CD14-positive monocyte (primary cell): ENCODE measurements around the gene CAMKV. TPM values are rescaled to one million over a fixed set of nuclear protein-coding genes. Genes with fewer than 3 reads are reported as not detected.
"Not testable (repeated sequence)": the region's sequence is repeated elsewhere in the genome, so short reads cannot be mapped to it uniquely, and the experiment has no call there.

Experiments
- DNase-seq, 3 donors: peaks; one replicate each; pipeline ENCODE4 v3.0.0-alpha.2; 2011 to 2022
- H2AFZ ChIP-seq: 2 replicates; pipeline ENCODE4 v1.6.0; 2012; ENCODE audit warnings: mild to moderate bottlenecking, low read depth, low read length, inconsistent platforms; ENCODE audit not compliant: insufficient read depth, poor library complexity, severe bottlenecking
- H3K27ac ChIP-seq, 2 donors: 1 replicate in 1 of 2; 2 replicates in 1 of 2; pipeline ENCODE4 v1.5.1; 2012 to 2013; ENCODE audit warnings: low read length in 2 of 2, control low read depth in 1 of 2, inconsistent platforms in 1 of 2, low read depth in 1 of 2, mild to moderate bottlenecking in 1 of 2
- H3K27me3 ChIP-seq, 2 donors: one replicate each; pipeline versions ENCODE4 v1.6.0 to v1.6.1; 2011 to 2013; ENCODE audit warnings: low read length in 2 of 2; ENCODE audit not compliant: control insufficient read depth in 2 of 2, insufficient read depth in 2 of 2
- H3K36me3 ChIP-seq, 2 donors: replicated peaks in 1 of 2; 1 replicate in 1 of 2; 2 replicates in 1 of 2; pipeline versions ENCODE4 v1.5.1 to v1.6.1; 2012 to 2013; ENCODE audit warnings: low read length in 2 of 2, control low read depth in 1 of 2, inconsistent platforms in 1 of 2, mild to moderate bottlenecking in 1 of 2; ENCODE audit not compliant: insufficient read depth in 2 of 2, control insufficient read depth in 1 of 2
- H3K4me1 ChIP-seq, 2 donors: 1 replicate in 1 of 2; 2 replicates in 1 of 2; pipeline versions ENCODE4 v1.5.1 to v1.6.1; 2012 to 2013; ENCODE audit warnings: low read length in 2 of 2, control low read depth in 1 of 2, inconsistent platforms in 1 of 2, mild to moderate bottlenecking in 1 of 2, moderate library complexity in 1 of 2; ENCODE audit not compliant: insufficient read depth in 2 of 2, control insufficient read depth in 1 of 2
- H3K4me2 ChIP-seq: replicated peaks from 2 replicates; pipeline ENCODE3; 2012; ENCODE audit warnings: low read length, moderate library complexity, mild to moderate bottlenecking; ENCODE audit not compliant: poor library complexity, severe bottlenecking; ENCODE audit errors: extremely low read depth
- H3K4me3 ChIP-seq, 3 experiments: fragments of 200-600 bp in 1 of 3; sonication (generic) in 1 of 3; replicated peaks in 1 of 3; 1 replicate in 2 of 3; 2 replicates in 1 of 3; pipeline ENCODE4 v1.5.1; 2011 to 2013; ENCODE audit warnings: low read length in 3 of 3, mild to moderate bottlenecking in 3 of 3, control low read depth in 2 of 3, low read depth in 2 of 3, inconsistent platforms in 1 of 3, moderate library complexity in 1 of 3
- H3K79me2 ChIP-seq: 2 replicates; pipeline ENCODE4 v1.6.0; 2012; ENCODE audit warnings: mild to moderate bottlenecking, control low read depth, inconsistent platforms, low read length, moderate library complexity; ENCODE audit not compliant: insufficient read depth
- H3K9ac ChIP-seq: 2 replicates; pipeline ENCODE4 v1.6.0; 2017; ENCODE audit warnings: low read length, mild to moderate bottlenecking; ENCODE audit not compliant: insufficient read depth, poor library complexity, severe bottlenecking
- H3K9me3 ChIP-seq, 2 donors: replicated peaks in 1 of 2; 1 replicate in 1 of 2; 2 replicates in 1 of 2; pipeline versions ENCODE4 v1.5.1 to v1.6.1; 2012 to 2013; ENCODE audit warnings: low read length in 2 of 2, control low read depth in 1 of 2; ENCODE audit not compliant: control insufficient read depth in 1 of 2, insufficient read depth in 1 of 2
- H4K20me1 ChIP-seq: 2 replicates; pipeline ENCODE4 v1.6.0; 2012; ENCODE audit warnings: mild to moderate bottlenecking, low read length, control low read depth, moderate library complexity; ENCODE audit not compliant: insufficient read depth
- H3K27ac Mint-ChIP-seq, 7 donors: one replicate each; pipeline ENCODE4 v1.8.0; 2020; ENCODE audit warnings: mild to moderate bottlenecking in 7 of 7, mixed read lengths in 7 of 7, moderate library complexity in 6 of 7, inconsistent platforms in 2 of 7
- H3K27me3 Mint-ChIP-seq, 3 donors: one replicate each; pipeline ENCODE4 v1.8.0; 2021 to 2022; ENCODE audit warnings: low read depth in 3 of 3, mild to moderate bottlenecking in 3 of 3, mixed read lengths in 3 of 3, moderate library complexity in 3 of 3, inconsistent platforms in 1 of 3
- H3K36me3 Mint-ChIP-seq, 2 donors: one replicate each; pipeline ENCODE4 v1.8.0; 2020; ENCODE audit warnings: mixed read lengths in 2 of 2, inconsistent platforms in 1 of 2, mild to moderate bottlenecking in 1 of 2
- H3K4me1 Mint-ChIP-seq: one replicate; pipeline ENCODE4 v1.8.0; 2020; ENCODE audit warnings: mild to moderate bottlenecking, mixed read lengths
- H3K4me3 Mint-ChIP-seq, 2 donors: one replicate each; pipeline ENCODE4 v1.8.0; 2020; ENCODE audit warnings: mild to moderate bottlenecking in 2 of 2, mixed read lengths in 2 of 2, moderate library complexity in 1 of 2
- H3K9me3 Mint-ChIP-seq, 7 donors: one replicate each; pipeline ENCODE4 v1.8.0; 2020 to 2022; ENCODE audit warnings: mixed read lengths in 7 of 7, mild to moderate bottlenecking in 6 of 7, moderate library complexity in 6 of 7, inconsistent platforms in 2 of 7
- WGBS: methylation state at CpG from one replicate; pipeline ENCODE4 v1.1.5; 2013; ENCODE audit warnings: missing lambda C conversion rate; ENCODE audit not compliant: insufficient coverage; 5-methylcytosine and 5-hydroxymethylcytosine counted together
- intact Hi-C, 2 donors: fragments of 100-400 bp; cut with micrococcal nuclease; formaldehyde crosslinking; loops; one replicate each; pipeline versions ENCODE4 v1.15.0 to v1.15.1; 2023
- polyA plus RNA-seq, 3 donors: library from polyadenylated mRNA; depleted of rRNA in 1 of 3; unstranded in 2 of 3; stranded (reverse) in 1 of 3; fragments of 300-500 nt in 2 of 3; fragments of >200 nt in 1 of 3; fragmentation: Illumina TruSeq in 2 of 3; gene quantifications; 1 replicate in 2 of 3; 2 replicates in 1 of 3; pipeline ENCODE4 v1.2.3, GENCODE V29; 2012 to 2021
- TF ChIP-seq, protein P1 (sequence below): fragments of 200-600 bp; IDR thresholded peaks from one replicate; pipeline ENCODE4 v1.8.0; 2022; ENCODE audit warnings: antibody characterized with exemption, mild to moderate bottlenecking

Gene CAMKV
- polyA plus RNA-seq, 3 donors, result 0.03 to 0.10 TPM; not detected in 1

DNA sequence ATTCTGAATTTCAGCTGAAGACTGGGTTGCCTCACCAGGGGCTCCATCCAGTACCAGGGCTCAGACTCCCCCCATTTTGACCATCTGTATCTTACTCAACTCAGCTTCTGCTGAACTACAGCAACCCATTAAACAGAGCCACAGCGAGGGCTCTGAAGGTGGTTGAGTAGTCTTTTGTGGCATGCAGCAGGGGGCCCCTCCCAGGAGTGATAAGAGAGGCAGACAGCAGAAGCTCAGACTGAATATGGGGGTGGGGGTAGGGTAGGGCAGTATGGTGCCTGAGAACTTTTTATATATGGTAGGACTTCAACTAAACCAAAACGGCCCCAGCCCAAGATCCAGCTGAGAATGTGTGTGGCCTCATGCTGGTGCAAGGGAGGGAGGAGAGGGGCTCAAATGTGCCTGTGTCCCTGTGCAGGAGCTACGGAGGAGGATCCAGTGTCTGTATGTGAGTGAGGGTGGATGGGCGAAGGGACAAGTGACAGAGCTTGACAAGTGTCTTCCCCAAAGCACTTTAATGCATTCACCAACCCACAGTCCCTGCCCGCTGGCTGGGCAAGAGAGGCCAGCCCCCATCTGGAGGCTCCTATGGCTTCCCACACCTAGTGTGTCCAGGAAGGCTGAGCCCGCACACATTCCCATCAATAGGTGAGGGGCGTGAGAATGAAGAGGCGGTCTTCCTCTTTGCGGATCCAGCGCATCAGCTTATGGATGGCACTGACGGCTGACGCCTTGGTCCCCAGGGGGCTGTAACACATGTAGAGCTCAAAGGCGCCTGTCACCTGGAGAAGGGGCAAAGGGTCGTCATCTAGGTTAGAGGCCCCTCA is 38.9 kb upstream of the CAMKV start:
- Mint-ChIP-seq H3K9me3 (no peaks in the 10 kb centered on the region), H3K27ac (peak overlapping the region in 1 of 7 donors; percentile 33), H3K36me3 (peaks cover 31 to 36% of the 10 kb centered on the region in 2 donors), H3K4me3 (no peak overlapping the region), H3K4me1 (peaks cover 17% of the 10 kb centered on the region), H3K27me3 (peaks cover 0 to 4% (median 0%) of the 10 kb centered on the region in 3 donors)
- no peak overlapping the region for H2AFZ ChIP-seq
- no peak overlapping the region for H3K4me3 ChIP-seq
- H3K27ac ChIP-seq, result no peak overlapping the region
- H3K9ac ChIP-seq, result no peak overlapping the region
- intact Hi-C loops, result no loop called here
- no peaks in the 10 kb centered on the region for H4K20me1 ChIP-seq
- no peaks in the 10 kb centered on the region for H3K79me2 ChIP-seq
- H3K4me2 ChIP-seq, result no peak overlapping the region
- peaks cover 14 to 39% of the 10 kb centered on the region in 2 donors for H3K36me3 ChIP-seq
- H3K27me3 ChIP-seq, result no peaks in the 10 kb centered on the region
- H3K4me1 ChIP-seq, result peaks cover 17 to 21% of the 10 kb centered on the region in 2 donors
- 95% methylated on average over 7 of the region's 14 CpGs for WGBS
- TF ChIP-seq, protein P1, sequence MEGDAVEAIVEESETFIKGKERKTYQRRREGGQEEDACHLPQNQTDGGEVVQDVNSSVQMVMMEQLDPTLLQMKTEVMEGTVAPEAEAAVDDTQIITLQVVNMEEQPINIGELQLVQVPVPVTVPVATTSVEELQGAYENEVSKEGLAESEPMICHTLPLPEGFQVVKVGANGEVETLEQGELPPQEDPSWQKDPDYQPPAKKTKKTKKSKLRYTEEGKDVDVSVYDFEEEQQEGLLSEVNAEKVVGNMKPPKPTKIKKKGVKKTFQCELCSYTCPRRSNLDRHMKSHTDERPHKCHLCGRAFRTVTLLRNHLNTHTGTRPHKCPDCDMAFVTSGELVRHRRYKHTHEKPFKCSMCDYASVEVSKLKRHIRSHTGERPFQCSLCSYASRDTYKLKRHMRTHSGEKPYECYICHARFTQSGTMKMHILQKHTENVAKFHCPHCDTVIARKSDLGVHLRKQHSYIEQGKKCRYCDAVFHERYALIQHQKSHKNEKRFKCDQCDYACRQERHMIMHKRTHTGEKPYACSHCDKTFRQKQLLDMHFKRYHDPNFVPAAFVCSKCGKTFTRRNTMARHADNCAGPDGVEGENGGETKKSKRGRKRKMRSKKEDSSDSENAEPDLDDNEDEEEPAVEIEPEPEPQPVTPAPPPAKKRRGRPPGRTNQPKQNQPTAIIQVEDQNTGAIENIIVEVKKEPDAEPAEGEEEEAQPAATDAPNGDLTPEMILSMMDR, result no peak
- no peak for DNase-seq
- no peaks in the 10 kb centered on the region for H3K9me3 ChIP-seq

DNA sequence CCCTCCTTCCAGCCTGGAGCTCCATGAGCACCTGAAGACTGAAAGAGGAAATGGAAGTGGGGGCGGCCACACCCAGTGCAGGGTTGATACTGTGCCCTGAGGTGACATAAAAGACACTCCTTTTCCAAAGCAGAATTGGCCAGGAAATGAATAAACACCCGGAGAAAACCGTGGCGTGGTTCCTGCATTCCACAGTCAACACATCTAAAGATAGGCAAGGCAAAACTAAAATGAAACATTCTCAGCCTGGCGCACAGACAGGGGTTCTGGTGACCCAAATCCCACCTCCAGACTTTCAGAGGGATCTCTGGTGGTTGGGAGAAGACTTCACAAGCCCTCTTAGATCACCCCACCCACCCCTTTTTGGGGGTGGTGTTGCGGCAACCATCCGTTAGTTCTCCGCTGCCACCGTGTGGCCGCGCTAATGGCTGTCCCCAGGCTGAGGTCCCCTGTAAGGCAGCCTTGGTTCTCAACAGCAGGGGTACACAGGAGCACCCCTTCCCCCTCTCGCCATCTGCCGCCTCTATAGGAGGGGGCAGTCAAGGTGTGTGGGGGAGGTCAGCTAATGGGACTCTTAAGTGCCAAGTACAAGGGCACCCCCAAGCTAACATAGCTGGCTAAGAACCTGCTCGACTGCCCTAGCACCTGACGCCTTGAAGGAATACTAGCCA is 36.5 kb upstream of the CAMKV start:
- peak in 2 of 3 donors; percentile 9 to 13 for DNase-seq
- H3K4me3 ChIP-seq, result peak overlapping the region in 1 of 3 experiments; percentile 63
- H3K27me3 Mint-ChIP-seq, result peaks cover 0 to 6% (median 0%) of the 10 kb centered on the region in 3 donors
- peaks cover 21% of the 10 kb centered on the region for H3K4me1 Mint-ChIP-seq
- H3K9me3 Mint-ChIP-seq, result no peaks in the 10 kb centered on the region
- H3K4me1 ChIP-seq, result peaks cover 19 to 25% of the 10 kb centered on the region in 2 donors
- TF ChIP-seq, protein P1, result peak; percentile 68
- peak overlapping the region in 2 of 7 donors; percentile 42 to 73 for H3K27ac Mint-ChIP-seq
- no peaks in the 10 kb centered on the region for H3K27me3 ChIP-seq
- H3K4me2 ChIP-seq, result peak overlapping the region; percentile 67
- H3K79me2 ChIP-seq, result no peaks in the 10 kb centered on the region
- H2AFZ ChIP-seq, result peak overlapping the region; percentile 65
- no peaks in the 10 kb centered on the region for H4K20me1 ChIP-seq
- no peak overlapping the region for H3K27ac ChIP-seq
- H3K36me3 ChIP-seq, result peaks cover 6 to 27% of the 10 kb centered on the region in 2 donors
- H3K36me3 Mint-ChIP-seq, result peaks cover 18 to 21% of the 10 kb centered on the region in 2 donors
- 43% methylated on average over 5 of the region's 15 CpGs for WGBS
- H3K4me3 Mint-ChIP-seq, result peak overlapping the region; percentile 55 to 79
- H3K9ac ChIP-seq, result peak overlapping the region; percentile 7
- no peaks in the 10 kb centered on the region for H3K9me3 ChIP-seq
- intact Hi-C loops, result no loop called here

DNA sequence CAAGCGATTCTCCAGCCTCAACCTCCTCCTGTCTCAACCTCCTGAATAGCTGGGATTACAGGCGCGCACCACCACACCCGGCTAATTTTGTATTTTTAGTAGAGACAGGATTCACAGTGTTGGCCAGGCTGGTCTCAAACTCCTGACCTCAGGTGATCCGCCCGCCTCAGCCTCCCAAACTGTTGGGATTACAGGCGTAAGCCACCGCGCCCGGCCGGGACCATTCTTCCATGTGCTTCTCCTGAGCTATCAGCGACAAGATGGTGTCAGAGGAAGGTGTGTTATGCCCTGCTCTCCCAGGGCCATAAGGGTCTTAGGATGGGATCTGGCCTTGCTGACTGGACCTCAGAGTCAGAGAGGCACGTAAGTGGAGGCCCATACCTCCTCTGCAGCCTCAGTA is 34.7 kb upstream of the CAMKV start:
- H3K4me2 ChIP-seq, intact Hi-C loops, H3K27me3 Mint-ChIP-seq, H3K4me3 ChIP-seq, H3K27ac ChIP-seq, H4K20me1 ChIP-seq, H3K9me3 Mint-ChIP-seq, H3K9me3 ChIP-seq, H3K79me2 ChIP-seq, H3K9ac ChIP-seq, H3K27ac Mint-ChIP-seq, H3K27me3 ChIP-seq, DNase-seq, H3K36me3 Mint-ChIP-seq: not testable (repeated sequence)
- H3K4me1 ChIP-seq, result peaks cover 19 to 25% of the 10 kb centered on the region in 2 donors
- H2AFZ ChIP-seq, result peak overlapping the region; percentile 97
- Mint-ChIP-seq H3K4me1 (peaks cover 21% of the 10 kb centered on the region), H3K4me3 (peak overlapping the region in 1 of 2 donors; percentile 79)
- H3K36me3 ChIP-seq, result peaks cover 4 to 12% of the 10 kb centered on the region in 2 donors
- WGBS, result 98% methylated on average over 8 of the region's 13 CpGs
